ENCODE results near the gene CEP128.

Gene CEP128

GRCh38 chr14:80653956-80654355 lies 287.6 kb downstream of the CEP128 start:
- no peak overlapping the region for H3K4me3 Mint-ChIP-seq
- DNase-seq = no peak
- peak overlapping the region in 1 of 2 donors; percentile 67 for H3K27ac Mint-ChIP-seq
- peaks cover 17 to 19% of the 10 kb centered on the region in 2 donors for H3K9me3 Mint-ChIP-seq
- no peaks in the 10 kb centered on the region for H3K27me3 Mint-ChIP-seq
- H3K4me1 Mint-ChIP-seq = no peaks in the 10 kb centered on the region
- no peak for ATAC-seq

DNA sequence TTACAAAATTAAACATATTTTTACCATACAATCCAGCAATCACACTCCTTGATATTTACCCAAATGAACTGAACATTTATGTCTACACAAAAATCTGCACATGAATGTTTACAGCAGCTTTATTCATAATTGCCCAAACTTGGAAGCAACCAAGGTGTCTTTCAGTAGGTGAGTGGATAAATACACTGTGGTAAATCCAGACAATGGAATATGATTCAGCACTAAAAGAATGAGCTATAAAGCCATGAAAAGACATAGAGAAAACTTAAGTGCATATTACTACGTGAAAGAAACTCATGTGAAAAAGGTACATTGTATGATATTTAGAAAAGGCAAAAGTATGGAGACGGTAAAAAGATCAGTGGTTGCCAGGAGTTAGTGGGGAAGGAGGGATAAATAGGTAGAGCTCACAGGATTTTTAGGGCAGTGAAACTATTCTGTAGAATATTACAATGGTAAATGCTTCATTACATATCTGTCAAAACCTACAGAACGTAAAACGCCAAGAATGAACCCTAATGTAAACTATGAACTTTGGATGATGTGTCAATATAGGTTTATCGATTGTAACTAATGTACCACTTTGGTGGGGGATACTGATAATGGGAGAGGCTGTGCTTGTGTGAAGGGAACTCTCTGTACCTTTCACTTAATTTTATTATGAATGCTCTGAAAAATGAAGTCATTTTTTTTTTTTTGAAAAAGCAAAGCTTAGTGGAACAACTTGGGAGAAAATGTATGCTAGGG lies 295.7 kb downstream of the CEP128 start:
- H3K4me1 Mint-ChIP-seq = no peaks in the 10 kb centered on the region
- ATAC-seq (no peak), DNase-seq (no peak)
- no peaks in the 10 kb centered on the region for H3K27me3 Mint-ChIP-seq
- H3K9me3 Mint-ChIP-seq = no peaks in the 10 kb centered on the region
- H3K4me3 Mint-ChIP-seq = no peak overlapping the region
- H3K27ac Mint-ChIP-seq = no peak overlapping the region

DNA sequence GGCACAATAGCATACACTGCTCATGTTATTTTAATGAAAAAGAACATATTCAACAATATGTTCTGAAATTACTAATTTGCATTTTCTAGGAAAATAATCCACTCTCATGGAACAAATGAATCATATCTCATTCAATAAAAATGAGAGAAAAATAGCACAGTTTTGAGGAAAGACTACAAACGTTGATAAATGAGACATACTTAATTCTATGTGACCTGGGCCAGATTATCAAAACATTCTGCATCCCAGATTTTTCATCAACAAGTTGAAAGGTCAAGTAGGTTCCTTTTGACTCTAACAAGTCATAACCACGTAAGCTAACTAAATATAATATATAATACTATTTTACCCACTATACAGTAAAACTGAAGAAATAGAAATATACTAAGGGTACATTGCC lies 296.7 kb downstream of the CEP128 start:
- no peak overlapping the region for H3K4me3 Mint-ChIP-seq
- DNase-seq (no peak), ATAC-seq (no peak)
- H3K9me3 Mint-ChIP-seq = no peaks in the 10 kb centered on the region
- no peaks in the 10 kb centered on the region for H3K4me1 Mint-ChIP-seq
- no peaks in the 10 kb centered on the region for H3K27me3 Mint-ChIP-seq
- no peak overlapping the region for H3K27ac Mint-ChIP-seq

DNA sequence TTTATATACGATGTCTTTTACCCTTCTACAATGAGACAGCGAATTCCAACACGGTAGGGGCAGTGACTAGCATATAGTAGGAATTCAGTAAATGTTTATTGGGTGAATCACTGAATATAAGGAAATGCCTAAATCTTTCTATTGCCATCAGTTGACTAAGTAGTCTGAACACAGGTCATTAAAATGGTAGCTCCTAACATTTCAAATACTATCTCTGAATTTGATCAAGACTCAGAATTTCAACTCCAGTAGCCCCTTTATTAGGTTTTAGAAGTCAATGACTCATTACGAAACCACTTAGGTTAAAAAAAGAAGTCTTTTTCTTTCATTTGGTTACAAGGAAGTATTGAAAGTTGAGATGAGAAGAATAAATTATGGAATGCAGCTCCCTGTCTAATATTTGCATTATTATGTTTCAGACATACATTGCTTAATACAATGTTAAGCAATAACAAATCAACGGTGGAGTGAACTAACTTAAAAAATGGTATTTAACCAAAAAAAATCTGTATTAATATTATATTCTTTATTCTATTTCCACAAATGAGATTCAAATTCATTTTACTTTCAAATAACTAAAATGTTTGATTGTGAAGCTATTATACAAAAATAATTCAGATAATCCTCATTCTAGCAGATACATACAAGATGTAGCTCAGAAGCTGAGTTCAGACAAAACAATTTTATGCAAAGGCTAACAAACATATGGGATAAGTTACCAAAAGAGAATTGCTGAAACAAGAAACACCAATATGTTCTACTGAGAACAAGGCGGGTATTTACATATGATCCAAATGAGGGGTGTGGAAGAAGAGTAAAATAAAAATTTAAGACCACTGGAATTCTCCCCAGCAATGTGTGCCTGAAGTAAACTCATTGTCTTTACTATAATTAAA lies 302.7 kb downstream of the CEP128 start:
- ATAC-seq (no peak), DNase-seq (no peak)
- Mint-ChIP-seq H3K9me3 (no peaks in the 10 kb centered on the region), H3K27ac (no peak overlapping the region), H3K4me3 (no peak overlapping the region), H3K27me3 (no peaks in the 10 kb centered on the region), H3K4me1 (no peaks in the 10 kb centered on the region)

DNA sequence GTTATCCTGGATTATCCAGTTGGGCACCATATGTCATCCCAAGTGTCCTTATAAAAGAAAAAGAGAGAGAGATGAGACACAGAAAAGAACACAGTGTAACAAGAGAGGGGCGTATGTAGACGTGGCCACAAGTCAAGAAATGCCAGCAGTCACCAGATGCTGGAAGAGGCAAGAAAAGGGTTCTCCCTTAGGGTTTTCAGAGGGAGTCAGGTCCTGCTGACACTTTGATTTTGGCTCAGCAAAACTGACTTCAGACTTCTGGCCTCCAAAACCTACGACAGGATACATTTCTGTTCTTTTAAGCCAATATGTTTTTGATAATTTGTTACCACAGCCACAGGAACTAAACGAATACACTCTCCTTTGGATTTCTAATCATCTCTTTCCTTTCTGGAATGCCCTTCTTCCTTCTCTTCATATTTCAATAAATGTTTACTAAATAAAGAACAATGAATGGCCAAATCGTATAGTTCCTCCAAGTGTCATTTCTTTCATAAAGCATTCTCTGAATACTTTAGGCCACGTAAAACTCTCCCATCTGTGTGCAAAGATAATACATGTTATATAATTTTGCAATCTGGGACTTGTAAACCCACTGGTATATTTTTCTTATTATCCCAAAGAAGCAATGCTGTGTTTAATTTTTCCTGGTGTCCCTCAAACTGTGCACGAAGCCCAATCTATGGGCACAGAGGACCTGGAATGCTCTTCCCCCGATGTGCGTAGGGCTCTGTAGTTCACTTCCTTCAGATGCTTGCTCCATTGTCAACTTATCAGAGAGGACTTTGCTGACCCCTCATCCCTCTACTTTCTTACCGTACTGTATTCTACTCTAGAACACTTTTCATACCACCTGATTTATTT lies 303.6 kb downstream of the CEP128 start:
- no peaks in the 10 kb centered on the region for H3K27me3 Mint-ChIP-seq
- H3K4me3 Mint-ChIP-seq = no peak overlapping the region
- no peaks in the 10 kb centered on the region for H3K4me1 Mint-ChIP-seq
- ATAC-seq = no peak
- DNase-seq = no peak
- H3K27ac Mint-ChIP-seq = no peak overlapping the region
- H3K9me3 Mint-ChIP-seq = no peaks in the 10 kb centered on the region

DNA sequence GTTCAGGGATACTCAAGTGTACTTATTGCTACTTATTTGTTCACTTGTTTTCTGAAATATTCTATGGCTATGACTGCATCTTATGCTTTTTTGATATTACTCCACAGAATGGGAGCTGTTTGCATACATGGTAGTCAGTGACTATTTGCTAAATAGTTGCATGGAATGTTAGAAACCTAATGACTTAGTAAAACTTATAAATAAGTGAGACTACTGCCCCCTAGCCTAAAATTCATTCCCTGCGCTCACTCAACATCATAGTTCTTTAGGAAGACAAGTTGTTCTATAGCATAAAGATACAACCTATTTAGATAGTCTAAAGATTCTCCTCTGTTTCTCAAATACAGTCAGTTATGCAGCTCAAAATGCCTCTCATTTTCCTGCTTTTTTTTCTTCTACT lies 305.5 kb downstream of the CEP128 start:
- no peak overlapping the region for H3K27ac Mint-ChIP-seq
- DNase-seq = no peak
- H3K4me1 Mint-ChIP-seq = no peaks in the 10 kb centered on the region
- H3K27me3 Mint-ChIP-seq = no peaks in the 10 kb centered on the region
- H3K4me3 Mint-ChIP-seq = no peak overlapping the region
- ATAC-seq = no peak
- H3K9me3 Mint-ChIP-seq = no peaks in the 10 kb centered on the region

- Mint-ChIP-seq H3K4me3 (no peak overlapping the region), H3K27me3 (no peaks in the 10 kb centered on the region), H3K9me3 (no peaks in the 10 kb centered on the region), H3K4me1 (no peaks in the 10 kb centered on the region), H3K27ac (no peak overlapping the region)
- ATAC-seq = no peak
- no peak for DNase-seq
These were observed 307.3 kb downstream of the CEP128 start for GRCh38 chr14:80634106-80634758.

- DNase-seq (no peak), ATAC-seq (no peak)
- Mint-ChIP-seq H3K9me3 (peaks cover 6 to 8% of the 10 kb centered on the region in 2 donors), H3K4me3 (no peak overlapping the region), H3K27ac (no peak overlapping the region), H3K4me1 (no peaks in the 10 kb centered on the region), H3K27me3 (no peaks in the 10 kb centered on the region)
These were observed 311.9 kb downstream of the CEP128 start for GRCh38 chr14:80629606-80630005.

DNA sequence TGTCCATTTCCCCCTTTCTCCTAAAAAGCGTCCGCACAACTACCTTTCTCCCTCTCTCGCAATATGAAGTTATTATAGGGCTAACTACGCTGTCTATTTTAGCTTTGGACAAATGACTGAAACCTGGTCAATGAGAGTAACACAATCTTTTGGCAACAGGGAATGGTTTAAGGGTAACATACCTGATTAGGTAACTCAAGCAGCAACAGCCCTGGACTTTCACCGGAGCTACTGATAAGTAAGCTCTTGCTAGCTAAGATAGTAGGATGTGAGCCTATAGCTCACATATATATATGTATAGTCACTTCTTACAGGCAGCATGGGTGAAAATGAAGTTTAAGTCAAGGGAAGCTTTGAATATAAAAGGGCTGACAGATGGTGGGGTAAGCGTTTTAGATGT lies 313.0 kb downstream of the CEP128 start:
- no peak overlapping the region for H3K4me3 Mint-ChIP-seq
- H3K4me1 Mint-ChIP-seq = no peaks in the 10 kb centered on the region
- ATAC-seq (no peak), DNase-seq (no peak)
- no peak overlapping the region for H3K27ac Mint-ChIP-seq
- peaks cover 8 to 11% of the 10 kb centered on the region in 2 donors for H3K9me3 Mint-ChIP-seq
- no peaks in the 10 kb centered on the region for H3K27me3 Mint-ChIP-seq

GRCh38 chr14:80627745-80628144 lies 313.8 kb downstream of the CEP128 start:
- Mint-ChIP-seq H3K9me3 (peaks cover 8 to 11% of the 10 kb centered on the region in 2 donors), H3K27me3 (no peaks in the 10 kb centered on the region), H3K4me3 (no peak overlapping the region), H3K27ac (no peak overlapping the region), H3K4me1 (no peaks in the 10 kb centered on the region)
- DNase-seq (no peak), ATAC-seq (no peak)

- Mint-ChIP-seq H3K4me3 (no peak overlapping the region), H3K27me3 (no peaks in the 10 kb centered on the region), H3K4me1 (no peaks in the 10 kb centered on the region), H3K9me3 (peaks cover 8 to 11% of the 10 kb centered on the region in 2 donors), H3K27ac (no peak overlapping the region)
- ATAC-seq = no peak
- DNase-seq = no peak
These were observed 317.0 kb downstream of the CEP128 start for GRCh38 chr14:80624581-80624980.

DNA sequence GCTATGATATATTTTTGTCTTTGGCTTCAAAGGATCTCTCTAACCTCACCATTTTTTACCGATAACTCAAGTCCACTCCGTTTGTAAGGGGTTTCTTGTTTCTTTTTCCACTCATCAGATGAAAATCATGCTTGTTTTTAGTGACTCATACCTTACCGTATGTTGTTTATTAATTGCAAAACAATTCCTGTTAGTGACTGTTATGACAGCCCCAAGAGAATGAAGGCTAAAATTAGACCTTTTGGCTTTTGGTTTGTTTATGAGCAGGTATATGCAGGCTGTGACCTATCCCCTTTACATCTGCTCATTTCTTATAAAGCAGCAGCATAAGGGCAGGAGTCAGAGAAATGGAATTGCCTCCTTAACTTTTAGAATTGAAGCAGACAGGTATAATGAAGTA lies 319.8 kb downstream of the CEP128 start:
- H3K27ac Mint-ChIP-seq = no peak overlapping the region
- no peak for DNase-seq
- peaks cover 8 to 11% of the 10 kb centered on the region in 2 donors for H3K9me3 Mint-ChIP-seq
- no peak for ATAC-seq
- H3K4me1 Mint-ChIP-seq = no peaks in the 10 kb centered on the region
- no peaks in the 10 kb centered on the region for H3K27me3 Mint-ChIP-seq
- H3K4me3 Mint-ChIP-seq = no peak overlapping the region

DNA sequence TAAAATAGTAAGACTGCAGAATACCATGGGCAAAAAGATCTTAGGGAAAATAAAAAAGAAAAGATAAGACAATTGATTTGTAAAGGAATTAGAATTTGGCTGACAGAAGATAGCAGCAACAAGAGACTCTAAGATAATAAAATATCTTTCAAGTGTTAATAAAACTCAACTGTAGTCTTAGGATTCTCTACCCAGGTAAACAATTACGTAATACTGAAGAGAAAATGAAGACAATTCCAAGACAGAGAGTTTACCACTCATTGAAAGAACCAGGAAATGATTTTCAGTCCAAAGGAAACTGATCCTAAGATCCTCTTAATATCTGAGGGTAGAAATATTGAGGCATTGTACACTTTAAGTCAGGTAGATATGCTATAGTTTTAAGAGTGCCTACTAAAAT lies 321.1 kb downstream of the CEP128 start:
- no peak overlapping the region for H3K27ac Mint-ChIP-seq
- H3K4me3 Mint-ChIP-seq = no peak overlapping the region
- ATAC-seq (no peak), DNase-seq (no peak)
- no peaks in the 10 kb centered on the region for H3K27me3 Mint-ChIP-seq
- no peaks in the 10 kb centered on the region for H3K4me1 Mint-ChIP-seq
- H3K9me3 Mint-ChIP-seq = peaks cover 2 to 5% of the 10 kb centered on the region in 2 donors

DNA sequence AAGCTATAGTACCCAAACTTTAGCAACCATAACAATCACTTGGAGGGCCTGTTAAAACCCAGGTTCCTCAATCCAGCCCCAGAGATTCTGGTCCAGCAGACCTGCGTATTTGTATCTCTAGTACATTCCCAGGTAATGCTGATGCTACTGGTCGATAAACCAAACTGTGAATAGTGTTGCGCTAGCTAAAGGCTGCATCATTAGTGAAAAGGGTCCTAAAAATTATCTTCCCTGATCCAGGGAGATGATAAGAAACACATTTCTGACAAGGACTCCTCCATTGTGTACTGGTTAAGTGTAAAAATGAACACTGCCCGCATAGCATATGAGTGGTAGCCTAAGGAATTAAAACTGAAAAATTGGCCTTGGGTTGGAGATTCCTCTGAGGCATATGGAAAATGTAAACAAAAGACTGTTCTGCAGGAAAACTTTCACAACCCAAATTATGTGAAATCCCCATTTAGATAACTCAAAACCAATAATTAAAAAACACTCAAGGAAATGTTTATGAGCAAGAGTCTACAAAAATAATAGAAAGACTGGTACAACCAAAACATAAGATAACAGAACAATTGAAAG lies 322.7 kb downstream of the CEP128 start:
- no peak overlapping the region for H3K4me3 Mint-ChIP-seq
- no peaks in the 10 kb centered on the region for H3K27me3 Mint-ChIP-seq
- H3K4me1 Mint-ChIP-seq = no peaks in the 10 kb centered on the region
- no peak overlapping the region for H3K27ac Mint-ChIP-seq
- DNase-seq = no peak
- ATAC-seq = no peak
- H3K9me3 Mint-ChIP-seq = peaks cover 0 to 2% of the 10 kb centered on the region in 2 donors

- Mint-ChIP-seq H3K9me3 (no peaks in the 10 kb centered on the region), H3K27ac (no peak overlapping the region), H3K4me3 (no peak overlapping the region), H3K27me3 (no peaks in the 10 kb centered on the region), H3K4me1 (no peaks in the 10 kb centered on the region)
- ATAC-seq (no peak), DNase-seq (no peak)
These were observed 325.7 kb downstream of the CEP128 start for GRCh38 chr14:80615831-80616230.

All from stimulated activated naive CD8-positive, alpha-beta T cell treated with anti-CD3 and anti-CD28 coated beads, Interleukin-15, amount 100 ng/mL, for 72 hours (primary cell).